ENCODE measurements around the gene VEGFD. TPM values are rescaled to one million over a fixed set of nuclear protein-coding genes. Genes with fewer than 3 reads are reported as not detected.
A peak's percentile ranks its signal among the peaks of the same experiment; 100 is the strongest.

Gene VEGFD
- total RNA-seq, 1 experiment from 2014 or later = 0.12 TPM

DNA sequence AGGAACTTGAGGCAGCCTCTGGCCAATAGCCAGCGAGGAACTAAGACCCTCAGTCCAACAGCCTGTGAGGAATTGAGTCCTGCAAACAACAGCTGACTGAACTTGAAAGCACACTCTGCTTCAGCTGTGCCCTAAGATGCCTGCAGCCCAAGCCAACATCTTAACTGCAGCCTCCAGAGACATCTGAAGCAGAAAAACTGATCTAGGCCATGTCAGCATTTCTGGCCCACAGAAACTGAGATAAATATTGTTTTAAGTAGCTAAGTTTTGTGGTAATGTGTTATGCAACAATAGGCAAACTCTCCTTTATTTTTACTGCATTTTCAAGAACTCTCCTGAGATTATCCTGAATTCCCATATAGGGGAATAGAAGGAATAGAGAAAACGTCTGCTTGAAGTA, 24.5 kb downstream of the VEGFD start:
- DNase-seq (ENCODE audit: low read depth) = no peak

DNA sequence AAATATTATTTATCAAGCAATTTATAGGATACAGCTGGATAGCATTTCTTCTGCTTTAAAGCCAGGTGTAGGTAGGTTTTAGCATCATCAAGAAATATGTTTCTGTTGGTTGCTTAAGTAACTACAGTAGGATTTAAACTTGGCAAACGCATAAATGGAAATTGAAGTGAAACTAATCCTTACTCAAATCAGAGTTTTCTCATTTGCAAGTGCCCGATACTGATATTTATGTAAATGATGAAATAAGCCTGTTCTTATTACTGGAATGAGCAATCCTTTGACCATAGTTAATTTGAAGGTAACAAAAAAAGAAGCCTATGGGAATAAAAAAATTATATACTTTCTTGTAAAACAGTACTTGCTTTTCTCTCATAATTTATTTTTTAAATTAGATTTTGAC, 25.7 kb downstream of the VEGFD start:
- no peak for DNase-seq (ENCODE audit: low read depth)

DNA sequence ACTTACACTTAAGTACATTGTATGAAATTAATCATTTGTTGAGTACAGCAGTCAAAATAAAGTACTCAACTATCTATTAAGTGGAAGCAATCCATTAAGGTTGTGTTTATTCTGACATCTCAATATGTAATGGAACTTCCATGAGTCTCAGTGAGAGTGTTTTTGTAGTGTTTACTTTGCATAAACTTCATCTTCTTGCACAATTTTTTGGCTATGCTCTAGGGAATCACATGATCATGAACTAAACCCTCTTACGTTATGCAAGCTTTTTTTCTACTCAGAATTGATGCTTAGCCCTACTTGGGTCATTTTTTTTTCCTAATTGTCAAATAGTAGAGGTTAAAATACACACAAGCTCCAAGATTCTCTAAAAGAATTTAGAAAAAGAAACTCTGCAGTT, 27.8 kb downstream of the VEGFD start:
- DNase-seq (ENCODE audit: low read depth) = no peak

DNA sequence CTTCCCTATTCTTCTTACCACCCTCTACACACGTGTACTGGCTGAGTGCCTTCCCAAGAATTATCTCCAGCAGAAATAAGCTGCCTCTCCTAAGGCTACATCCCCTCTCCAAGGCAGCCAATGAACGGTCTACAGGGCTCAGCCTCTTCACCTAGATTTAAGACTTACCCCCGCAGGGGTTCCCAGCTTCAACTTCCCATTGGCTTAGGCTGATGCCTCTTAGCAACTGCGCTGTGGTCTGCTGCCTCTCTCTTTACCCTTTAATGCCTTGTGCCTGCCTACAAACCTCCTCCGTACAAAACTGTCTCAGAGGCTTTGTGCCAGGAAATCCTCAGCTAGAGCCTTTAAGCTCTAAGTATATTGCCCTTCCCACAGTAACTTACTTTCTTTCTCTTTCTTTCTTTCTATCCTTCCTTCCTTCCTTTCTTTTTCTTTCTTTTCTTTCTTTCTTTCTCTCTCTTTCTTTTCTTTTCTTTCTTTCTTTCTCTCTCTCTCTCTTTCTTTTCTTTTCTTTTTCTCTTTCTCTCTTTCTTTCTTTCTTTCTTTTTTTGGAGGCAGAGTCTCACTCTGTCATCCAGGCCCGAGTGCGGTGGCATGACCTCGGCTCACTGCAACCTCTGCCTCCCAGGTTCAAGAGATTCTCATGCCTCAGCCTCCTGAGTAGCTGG, 33.8 kb downstream of the VEGFD start:
- no peak for DNase-seq (ENCODE audit: low read depth)

DNA sequence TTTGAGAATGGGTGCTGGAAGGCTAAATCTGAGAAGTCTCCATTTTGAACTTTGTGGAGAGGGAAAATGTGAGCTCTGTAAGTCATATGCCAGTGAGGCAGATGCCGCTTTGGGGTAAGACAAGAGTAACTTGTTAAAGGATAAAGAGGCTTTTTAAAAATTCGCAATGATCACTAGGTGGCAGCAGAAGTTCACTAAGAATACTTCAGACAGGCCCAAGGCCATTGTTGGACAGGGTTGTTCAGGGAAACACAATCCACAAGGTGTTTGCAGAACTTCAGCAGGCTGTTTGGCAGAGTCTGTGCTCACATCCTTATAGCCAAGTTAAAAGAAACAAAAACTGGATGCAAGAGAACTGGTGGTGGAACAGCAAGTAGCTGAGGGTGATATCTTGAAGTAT, 35.2 kb downstream of the VEGFD start:
- peak; percentile 55 for DNase-seq (ENCODE audit: low read depth)

DNA sequence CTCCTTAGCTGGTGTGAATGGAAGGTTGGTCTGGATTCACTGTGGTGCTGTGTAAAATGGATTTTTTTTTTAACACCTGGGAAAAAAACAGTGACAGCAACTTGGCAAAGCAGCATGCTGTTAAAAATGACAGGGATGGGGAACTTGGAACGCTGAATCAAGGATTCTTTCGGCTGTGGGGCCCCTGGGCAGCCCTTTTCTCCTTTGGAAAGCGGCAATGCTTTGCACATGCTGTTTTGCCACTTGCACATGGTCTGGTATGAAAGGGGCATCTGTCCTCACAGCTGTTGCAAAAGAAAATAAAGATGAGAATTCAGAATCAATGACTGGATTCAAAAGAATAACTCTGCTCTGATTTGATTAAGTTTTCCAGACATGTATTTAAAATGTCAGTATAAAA, 38.2 kb downstream of the VEGFD start:
- no peak for DNase-seq (ENCODE audit: low read depth)

DNA sequence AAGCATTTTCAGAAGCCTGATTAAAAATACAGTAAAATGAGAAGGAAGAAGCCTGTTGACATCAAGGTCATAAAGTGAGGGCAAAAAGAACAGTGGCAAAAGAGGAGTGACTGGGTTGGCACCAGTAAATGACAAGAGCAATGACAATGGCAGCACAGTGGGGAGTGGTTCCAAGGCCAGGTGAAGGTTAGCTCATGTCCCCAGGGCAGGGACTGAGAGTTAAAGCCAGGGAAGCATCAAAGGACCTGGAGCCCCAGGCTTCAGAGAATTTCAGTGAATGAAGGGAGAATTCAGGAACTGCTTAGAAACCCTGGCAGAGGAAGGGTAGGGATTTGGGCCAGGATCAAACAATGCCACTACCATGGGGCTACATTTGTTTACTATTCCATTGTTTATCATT, 40.1 kb downstream of the VEGFD start:
- no peak for DNase-seq (ENCODE audit: low read depth)

DNA sequence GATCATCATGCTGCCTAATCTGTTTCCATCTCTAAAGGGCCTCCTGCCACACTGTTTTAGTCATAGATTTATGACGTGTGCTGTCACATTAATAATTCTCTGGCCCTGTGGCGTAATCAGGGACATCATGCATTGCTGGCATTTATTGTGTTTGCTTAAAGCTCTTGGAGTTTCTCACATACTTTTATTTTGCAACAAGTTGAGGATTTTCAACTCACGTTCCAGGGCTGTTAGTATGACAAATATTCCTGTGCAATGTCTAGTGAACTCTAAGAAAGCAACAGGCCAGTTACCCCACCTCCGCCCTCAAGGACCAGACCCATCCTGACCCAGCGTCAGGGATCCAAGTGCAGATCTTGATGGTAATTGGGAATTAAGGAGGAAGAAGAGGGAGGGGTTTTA, 41.1 kb downstream of the VEGFD start:
- DNase-seq (ENCODE audit: low read depth) = no peak

DNA sequence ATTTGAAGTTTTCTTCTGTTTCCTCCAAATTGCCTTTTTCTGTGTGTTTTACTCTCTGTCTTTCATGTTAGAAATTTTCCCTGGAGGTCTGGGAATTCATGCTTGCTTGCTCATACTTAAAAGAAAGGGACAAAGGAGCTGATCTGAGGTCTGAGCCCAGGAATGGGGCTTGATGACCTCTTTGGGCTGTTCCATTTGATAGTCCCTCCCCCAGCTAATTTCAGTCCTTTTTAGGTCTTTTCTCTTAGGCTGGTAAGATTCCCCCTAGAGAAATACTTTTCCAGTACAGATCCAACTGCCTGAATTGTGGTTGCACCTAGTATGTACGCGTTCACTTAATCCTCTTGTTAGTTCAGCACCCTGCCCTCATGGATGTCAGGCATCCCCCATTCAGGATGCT, 43.3 kb downstream of the VEGFD start:
- no peak for DNase-seq (ENCODE audit: low read depth)

DNA sequence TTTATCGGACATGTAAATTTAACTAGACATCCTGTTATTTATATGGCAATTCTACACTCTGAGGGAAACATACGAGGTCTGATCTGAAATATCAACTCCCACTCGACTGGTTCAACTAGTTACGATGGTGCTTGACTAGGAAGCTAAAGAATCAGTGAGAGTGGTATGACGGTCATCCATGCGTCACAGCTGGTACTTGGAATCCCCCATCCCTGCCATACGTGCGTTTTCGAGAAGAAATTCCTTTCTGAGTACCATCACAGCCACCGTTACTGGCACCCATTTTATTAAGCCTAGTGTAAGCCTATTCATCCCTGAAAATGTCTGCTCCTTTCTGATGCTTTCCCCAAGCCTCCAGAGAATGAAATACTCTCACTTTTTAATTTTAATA, 48.2 kb downstream of the VEGFD start:
- peak; percentile 70 for DNase-seq (ENCODE audit: low read depth)

DNA sequence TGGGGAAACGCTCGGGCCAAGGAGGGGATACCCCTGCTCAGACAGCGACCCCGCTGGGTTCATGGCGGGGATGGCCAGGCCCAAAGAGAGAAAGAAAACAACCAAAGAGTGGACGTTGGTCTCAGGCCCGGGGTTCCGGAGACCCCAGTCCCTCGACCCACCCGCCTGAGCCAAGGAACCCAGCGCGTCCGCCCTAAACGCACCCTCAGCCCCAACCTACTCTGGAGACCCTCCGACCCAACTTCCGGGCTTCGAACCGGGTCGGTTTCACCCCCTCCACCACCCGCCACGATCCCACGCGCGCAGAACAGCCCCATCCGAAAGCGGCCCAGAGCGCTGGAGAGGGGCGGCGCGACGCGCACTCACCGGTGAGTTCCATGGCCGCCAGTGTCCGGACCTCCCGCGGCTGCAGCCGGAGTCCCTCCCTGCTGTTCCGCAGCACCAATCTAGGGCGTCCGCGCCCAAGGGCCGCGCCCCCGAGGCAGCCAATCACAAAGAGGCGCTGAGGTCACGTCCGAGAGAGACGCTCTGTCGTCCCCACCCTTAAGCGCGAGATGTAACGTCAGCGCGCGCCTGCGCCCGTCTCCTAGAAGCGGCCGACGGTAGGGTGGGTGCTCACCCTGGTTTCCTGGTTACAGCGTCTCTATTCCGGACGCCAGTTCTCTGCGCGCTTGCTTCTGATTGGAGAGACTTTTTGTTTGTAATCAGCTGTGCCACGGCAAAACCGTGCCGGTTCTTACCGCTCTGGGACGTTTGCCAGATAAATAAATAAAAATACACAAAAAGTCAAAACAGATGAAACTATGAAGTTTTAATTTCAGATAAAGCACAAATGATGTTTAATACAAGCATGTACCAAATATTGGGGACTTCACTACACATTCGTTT, 48.8 kb downstream of the VEGFD start, which contains the start of gene PIGA:
Gene PIGA, minus strand, starts transcription at position 389 of the 888 bp plus-strand sequence. CDS start 3,593 bp downstream, outside the sequence.
- peak; percentile 97 for DNase-seq (ENCODE audit: low read depth)

DNA sequence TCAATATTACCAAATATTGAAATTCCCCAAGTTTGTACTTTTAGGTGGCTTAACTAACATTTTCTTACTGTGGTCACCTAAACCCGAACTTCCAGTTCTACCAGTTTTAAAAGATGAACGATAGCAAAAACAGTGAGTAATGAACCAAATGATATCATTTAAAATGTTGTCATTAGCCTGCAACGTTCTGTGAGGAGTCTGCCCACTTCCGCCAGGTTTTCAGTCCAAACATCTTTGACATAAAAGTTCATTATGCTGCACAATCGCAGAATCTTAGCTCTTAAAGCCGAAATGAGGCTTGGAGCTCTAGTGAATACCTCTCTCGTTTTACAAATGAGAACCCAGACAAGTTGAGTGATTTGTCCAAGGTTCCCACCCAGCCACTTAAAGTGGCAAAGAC, 49.7 kb downstream of the VEGFD start:
- DNase-seq (ENCODE audit: low read depth) = peak; percentile 23

DNA sequence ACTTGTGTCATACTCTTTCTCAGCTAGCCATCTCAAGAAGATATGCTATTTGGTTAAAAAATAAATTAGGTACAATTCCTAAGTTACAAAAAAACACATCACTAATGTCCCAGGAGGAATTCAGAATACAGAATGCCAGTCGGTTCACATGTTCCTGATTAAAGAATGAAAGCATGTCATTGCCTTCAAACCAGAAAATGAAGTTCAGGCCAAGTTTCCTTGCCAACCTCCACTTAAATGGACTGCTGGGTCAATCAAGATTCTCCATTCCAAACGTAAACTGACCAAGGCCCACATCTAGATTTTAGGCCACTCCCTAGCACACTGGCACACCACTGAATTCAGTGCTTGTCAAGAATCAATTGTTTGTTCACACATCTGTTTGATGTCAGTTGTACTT, 55.4 kb downstream of the VEGFD start:
- no peak for DNase-seq (ENCODE audit: low read depth)

DNA sequence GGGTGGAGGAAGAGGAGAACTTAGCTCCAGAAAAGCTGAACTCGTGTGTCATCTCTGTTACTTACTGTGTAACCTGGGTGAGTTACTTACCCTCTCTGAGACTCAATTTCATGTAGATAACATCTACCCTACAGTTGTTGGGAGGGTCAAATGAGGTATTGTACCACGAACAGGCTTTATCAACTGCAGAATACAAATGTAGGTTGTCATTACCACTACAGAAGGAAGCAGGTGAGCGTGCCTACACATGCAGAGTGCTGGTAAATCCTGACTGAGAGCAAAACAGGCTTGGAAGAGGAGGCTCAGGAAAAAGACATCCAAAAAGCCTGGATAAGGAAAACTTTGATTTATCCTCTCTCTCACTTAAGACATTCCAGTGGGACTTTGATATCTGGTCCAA, 56.1 kb downstream of the VEGFD start:
- DNase-seq (ENCODE audit: low read depth) = no peak

DNA sequence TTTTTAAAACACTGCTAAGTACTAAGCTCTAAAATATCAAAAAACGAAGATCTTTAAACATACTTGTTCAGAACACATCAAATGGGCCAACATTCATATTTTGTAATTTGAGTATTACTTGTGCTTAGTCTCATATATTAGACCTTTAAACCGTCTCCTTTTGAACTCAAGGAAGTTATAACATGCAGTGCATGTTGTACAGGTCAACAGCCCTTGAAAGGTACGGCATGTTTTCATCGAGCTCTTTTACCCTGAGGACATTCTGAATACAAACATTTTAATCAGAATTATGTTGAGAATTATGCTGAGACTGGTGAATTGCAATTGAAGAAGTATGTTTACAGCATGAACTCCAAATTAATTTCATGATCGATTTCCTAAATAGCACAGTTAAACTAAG, 61.7 kb downstream of the VEGFD start:
- no peak for DNase-seq (ENCODE audit: low read depth)

DNA sequence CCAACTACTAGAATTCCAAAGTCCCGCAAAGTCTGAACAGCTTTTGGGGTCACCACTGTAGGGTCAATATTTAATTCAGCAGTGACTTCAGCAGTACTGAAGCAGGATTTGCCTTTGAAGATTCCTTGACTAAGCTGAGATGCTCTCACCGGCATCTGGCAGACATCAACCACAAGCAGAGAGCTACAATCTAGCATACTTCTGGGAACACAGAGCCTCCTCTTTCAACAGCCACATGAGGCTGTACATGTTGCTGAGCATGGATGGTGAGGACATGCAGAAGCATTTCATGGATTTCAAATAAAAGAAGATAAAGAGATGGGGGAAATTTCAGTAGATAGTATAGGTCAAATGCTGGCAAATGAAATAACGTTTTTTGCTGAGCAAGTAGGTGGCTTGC, 62.1 kb downstream of the VEGFD start:
- DNase-seq (ENCODE audit: low read depth) = no peak

DNA sequence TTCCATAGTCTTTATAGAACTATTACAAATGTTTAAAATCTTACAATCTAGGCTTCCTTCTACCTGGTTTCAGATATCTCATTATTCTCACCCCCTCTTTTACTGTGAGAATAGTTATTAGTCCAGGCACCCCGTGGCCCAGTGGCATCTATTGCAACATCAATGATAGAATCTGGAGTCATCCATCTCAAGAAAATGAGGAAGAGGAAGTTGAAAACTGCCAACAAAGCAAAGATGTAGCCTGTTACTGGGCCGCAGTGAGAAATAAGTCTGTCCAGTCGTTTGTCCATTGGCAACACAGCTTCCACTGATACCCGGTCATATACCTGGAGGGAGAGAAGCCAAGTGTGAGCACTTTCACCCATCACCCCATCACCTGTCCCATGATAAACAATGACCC, 62.8 kb downstream of the VEGFD start:
- no peak for DNase-seq (ENCODE audit: low read depth)

DNA sequence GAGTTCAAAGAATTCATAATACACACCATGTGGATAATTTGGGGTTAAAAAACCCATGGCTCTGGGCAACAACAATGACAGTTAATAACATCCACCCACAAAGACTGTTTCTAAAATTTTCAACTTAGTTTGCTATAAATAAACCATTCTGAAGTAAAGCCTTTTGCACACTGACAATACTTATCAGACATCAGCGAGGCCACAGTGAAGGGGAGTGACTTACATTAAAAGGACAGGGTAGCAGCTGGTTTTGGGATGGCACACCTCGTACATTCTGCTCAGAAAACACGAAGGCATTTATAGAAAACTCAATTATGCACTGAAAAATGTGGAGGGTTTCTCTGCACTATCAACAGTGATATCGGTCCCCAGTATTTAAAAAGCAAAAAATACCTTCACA, 63.9 kb downstream of the VEGFD start:
- no peak for DNase-seq (ENCODE audit: low read depth)

DNA sequence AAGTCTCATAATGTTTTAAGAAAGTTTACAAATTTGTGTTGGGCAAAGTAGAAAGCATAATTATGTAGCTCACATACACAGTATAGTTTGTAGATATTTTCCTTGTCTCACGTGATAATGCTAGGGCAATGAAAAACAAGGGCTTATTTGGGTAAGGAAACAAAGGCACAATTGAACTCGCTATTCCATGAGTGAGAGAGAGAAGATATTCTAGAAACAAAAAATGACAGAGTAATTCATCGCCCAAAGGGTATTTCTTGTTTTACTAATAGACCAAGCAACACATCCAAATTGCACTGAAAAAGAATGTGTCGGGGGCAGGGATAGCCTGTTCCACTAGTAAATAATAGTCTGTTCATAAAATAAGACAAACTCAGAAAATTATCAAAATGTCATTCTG, 65.1 kb downstream of the VEGFD start:
- DNase-seq (ENCODE audit: low read depth) = no peak

DNA sequence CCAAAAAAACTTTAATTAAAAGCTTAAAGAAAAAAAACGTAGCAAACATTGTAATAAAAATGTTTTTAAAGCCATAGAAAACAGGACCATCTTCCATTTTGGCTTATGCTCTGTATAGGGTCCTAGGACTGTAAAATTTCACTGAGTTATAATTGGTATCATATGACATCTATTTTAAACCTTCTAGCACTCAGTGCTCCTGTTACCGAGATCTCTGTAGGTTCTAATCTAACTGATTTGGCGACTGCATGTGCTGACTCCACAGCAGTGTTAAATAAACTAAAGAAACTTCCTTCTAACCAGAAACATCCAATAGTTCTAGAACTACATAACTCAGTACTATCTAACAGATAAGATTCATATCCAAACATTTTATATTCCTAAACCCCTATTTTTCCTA, 68.7 kb downstream of the VEGFD start, which contains the start of gene ASB11:
Gene ASB11, minus strand, starts transcription at position 132 of the 400 bp plus-strand sequence. Its CDS starts 35 bp downstream, at position 97.
- DNase-seq (ENCODE audit: low read depth) = no peak

DNA sequence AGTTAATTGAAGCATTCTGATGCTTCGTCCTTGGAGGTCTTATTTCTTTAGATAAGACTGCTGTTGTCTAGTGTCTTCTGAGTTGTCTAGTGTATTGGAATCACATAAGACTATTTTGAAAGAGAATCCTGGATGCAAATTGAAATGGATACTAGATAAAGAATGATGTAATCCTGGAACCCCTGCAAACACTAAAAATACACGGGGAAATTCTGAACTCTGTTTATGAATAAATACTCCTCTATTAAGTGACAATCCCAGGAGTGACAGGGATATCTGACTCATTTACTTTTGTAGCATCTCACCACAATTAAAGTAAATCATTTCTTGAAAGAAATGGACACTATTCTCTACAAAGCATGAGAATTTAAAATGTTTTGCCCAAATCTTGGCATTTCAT, 69.7 kb downstream of the VEGFD start:
- no peak for DNase-seq (ENCODE audit: low read depth)

DNA sequence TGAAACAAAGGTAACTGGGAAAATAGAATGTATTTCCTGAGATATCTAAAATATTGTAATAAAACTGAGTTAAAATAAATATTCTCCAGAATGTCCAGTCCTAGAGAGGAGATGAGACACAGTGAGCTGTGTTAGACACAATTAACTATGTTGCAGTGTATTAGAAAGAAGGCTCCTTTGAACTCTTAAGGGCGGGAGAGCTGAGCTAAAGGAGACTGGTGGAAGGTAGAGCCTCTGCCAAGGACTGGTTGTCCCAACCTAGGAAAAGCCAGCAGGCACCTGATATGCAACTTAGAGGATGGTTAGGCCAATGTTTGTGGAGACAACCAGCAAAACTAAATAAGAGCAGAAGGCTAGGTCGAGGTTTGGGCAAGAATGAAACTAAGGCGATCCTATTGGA, 73.1 kb downstream of the VEGFD start:
- DNase-seq (ENCODE audit: low read depth) = no peak

DNA sequence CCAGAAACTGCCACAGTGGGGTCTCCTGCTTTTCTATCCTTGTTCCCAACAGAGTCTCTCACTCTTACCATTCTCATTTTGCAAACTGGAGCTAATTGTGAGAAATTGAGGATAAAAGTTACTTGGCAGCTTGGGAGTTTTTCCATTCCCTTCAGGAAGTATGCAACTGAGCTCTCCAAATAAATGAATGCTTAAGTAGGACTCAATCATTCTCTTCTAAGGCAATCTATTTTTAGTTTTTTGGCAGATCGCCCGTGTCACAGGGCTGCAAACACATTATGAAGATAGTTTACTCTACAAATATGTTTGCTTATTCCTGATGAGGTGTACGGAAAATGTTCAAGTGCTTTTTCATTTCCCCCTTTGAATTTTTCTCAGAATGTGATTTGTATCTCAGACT, 74.1 kb downstream of the VEGFD start:
- peak; percentile 24 for DNase-seq (ENCODE audit: low read depth)

All from RPMI7951 (cell line).